ENCODE data around the gene SGSM2.

SGSM2 gene

DNA sequence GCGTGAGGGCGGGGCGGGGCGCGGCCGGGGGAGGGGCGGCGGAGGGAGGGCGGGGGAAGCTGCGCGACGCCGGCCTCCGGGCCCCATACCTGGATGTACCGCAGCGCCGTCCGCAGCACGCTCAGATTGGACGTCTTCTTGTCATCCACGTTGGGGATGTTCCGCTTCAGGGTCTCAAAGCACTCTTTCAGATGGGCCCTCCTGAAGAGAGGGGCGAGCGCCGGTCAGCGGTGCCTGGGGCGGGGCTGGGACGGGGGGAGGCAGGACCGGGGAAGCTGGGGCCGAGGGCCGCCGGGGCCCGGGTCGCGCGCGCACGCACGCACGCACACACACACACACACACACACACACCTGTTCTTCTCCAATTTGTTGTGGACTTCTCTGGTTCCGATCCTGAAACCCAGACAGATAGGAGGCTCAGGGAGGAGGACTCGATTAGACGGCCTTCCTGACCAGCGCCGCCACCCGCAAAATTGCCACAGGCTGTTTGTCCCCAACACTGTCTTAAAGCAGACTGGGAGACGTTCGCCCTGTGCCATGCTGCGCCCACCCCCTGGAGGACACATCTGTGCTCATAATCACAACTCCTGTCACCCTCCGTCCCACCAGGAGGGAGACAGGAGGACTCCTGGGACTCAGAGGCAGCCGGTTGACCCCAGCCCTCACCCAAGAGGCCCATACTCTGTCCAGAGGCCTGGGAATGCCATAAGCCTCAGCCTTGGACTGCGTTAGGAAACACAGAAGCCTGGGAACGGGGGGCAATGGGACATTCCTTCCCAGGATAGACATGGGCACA is 56.9 kb downstream of the SGSM2 start:
- H3K4me1 Mint-ChIP-seq (ENCODE audit: low read depth): peaks cover 74% of the 10 kb centered on the region
- H3K27ac Mint-ChIP-seq: peak overlapping the region; percentile 91
- peak overlapping the region; percentile 78 for H3K4me3 Mint-ChIP-seq
- no peak for DNase-seq
- H3K27me3 Mint-ChIP-seq: no peaks in the 10 kb centered on the region
- peaks cover 27% of the 10 kb centered on the region for H3K36me3 Mint-ChIP-seq (ENCODE audit: low read depth)
- no peaks in the 10 kb centered on the region for H3K9me3 Mint-ChIP-seq

GRCh38 chr17:2394775-2395201 is 57.5 kb downstream of the SGSM2 start:
- H3K4me1 Mint-ChIP-seq (ENCODE audit: low read depth): peaks cover 72% of the 10 kb centered on the region

DNA sequence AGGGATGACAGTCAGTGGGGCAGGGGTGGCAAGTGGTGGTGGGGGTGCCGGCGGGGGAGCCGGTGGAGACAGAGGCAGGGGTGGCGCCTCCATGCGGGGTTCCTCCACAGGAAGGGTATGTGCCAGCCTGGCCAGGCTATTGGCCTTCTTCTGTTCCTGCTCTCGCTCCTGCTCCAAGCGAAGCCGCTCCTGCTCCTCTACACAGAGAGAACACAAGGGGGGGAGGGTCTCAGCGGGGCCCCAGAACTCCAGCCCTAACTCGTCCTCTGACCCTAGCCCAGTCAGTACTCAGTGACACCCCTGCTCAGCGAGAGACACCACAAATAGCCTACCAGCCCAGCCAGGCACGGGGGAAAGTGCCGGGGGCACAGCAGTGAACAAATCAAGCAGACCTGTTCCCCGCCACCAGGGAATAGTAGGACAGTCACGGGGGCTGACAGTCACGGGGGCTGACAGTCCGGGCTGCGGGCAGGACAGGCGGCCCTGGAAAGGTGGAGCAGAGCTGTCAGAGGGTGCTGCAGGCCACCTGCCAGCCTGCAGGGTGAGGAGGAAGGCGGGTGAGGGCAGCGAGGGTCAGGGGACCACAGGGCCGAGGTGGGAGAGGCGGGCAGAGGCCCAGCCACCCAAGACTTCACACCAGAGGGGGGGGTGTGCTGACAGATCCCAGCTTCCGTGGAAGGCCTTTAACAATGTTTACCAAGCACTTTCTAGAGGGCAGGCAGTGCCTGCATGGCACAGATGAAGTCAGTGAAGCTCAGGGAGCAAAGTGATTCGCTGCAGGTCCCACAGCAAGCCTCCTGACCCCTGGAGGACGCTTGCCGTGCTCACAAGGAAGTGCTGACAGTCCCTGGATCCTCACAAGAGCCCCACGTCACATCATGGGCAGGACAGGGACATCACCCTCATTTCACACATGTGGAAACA is 58.2 kb downstream of the SGSM2 start:
- no peak for DNase-seq
- Mint-ChIP-seq H3K4me3 (peak overlapping the region; percentile 95), H3K9me3 (no peaks in the 10 kb centered on the region), H3K36me3 (ENCODE audit: low read depth) (peaks cover 20% of the 10 kb centered on the region), H3K27me3 (no peaks in the 10 kb centered on the region), H3K4me1 (ENCODE audit: low read depth) (peaks cover 65% of the 10 kb centered on the region), H3K27ac (peak overlapping the region; percentile 56)

More at GRCh38 chr17:2394775-2395201, 57.5 kb downstream of the SGSM2 start:
- DNase-seq: no peak
- Mint-ChIP-seq H3K9me3 (no peaks in the 10 kb centered on the region), H3K27me3 (no peaks in the 10 kb centered on the region), H3K27ac (peak overlapping the region; percentile 91), H3K4me3 (peak overlapping the region; percentile 46), H3K36me3 (ENCODE audit: low read depth) (peaks cover 23% of the 10 kb centered on the region)

DNA sequence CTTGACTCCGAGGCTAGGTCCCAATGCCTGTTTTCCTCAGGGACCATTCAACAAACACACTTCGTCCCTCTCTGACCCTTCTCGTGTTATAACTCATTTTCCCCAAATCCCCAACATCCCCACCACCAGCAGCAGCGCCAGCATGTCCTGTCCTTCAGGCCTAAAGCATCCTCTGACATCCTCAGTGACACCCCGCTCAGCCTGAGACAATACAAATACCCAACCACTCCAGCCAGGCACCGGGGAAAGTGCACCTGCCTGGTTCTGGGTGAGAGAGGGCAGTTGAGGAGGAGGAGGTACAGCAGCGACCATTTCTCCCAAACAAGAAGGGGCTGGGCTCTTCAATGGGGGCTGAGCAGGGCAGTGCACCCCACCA is 58.9 kb downstream of the SGSM2 start:
- Mint-ChIP-seq H3K27me3 (no peaks in the 10 kb centered on the region), H3K36me3 (ENCODE audit: low read depth) (peaks cover 18% of the 10 kb centered on the region), H3K4me3 (peak overlapping the region; percentile 95), H3K27ac (peak overlapping the region; percentile 56), H3K4me1 (ENCODE audit: low read depth) (peaks cover 60% of the 10 kb centered on the region), H3K9me3 (no peaks in the 10 kb centered on the region)
- no peak for DNase-seq

GRCh38 chr17:2396568-2397246 is 59.4 kb downstream of the SGSM2 start:
- no peaks in the 10 kb centered on the region for H3K9me3 Mint-ChIP-seq
- H3K36me3 Mint-ChIP-seq (ENCODE audit: low read depth): peaks cover 17% of the 10 kb centered on the region
- H3K27ac Mint-ChIP-seq: peak overlapping the region; percentile 84
- peak; percentile 70 for DNase-seq
- peaks cover 59% of the 10 kb centered on the region for H3K4me1 Mint-ChIP-seq (ENCODE audit: low read depth)
- peak overlapping the region; percentile 95 for H3K4me3 Mint-ChIP-seq
- no peaks in the 10 kb centered on the region for H3K27me3 Mint-ChIP-seq

GRCh38 chr17:2397247-2398171 is 60.2 kb downstream of the SGSM2 start:
- peak overlapping the region; percentile 85 for H3K27ac Mint-ChIP-seq
- DNase-seq: no peak
- no peaks in the 10 kb centered on the region for H3K9me3 Mint-ChIP-seq
- H3K36me3 Mint-ChIP-seq (ENCODE audit: low read depth): peaks cover 9% of the 10 kb centered on the region
- H3K4me1 Mint-ChIP-seq (ENCODE audit: low read depth): peaks cover 57% of the 10 kb centered on the region
- H3K4me3 Mint-ChIP-seq: peak overlapping the region; percentile 95
- H3K27me3 Mint-ChIP-seq: no peaks in the 10 kb centered on the region

DNA sequence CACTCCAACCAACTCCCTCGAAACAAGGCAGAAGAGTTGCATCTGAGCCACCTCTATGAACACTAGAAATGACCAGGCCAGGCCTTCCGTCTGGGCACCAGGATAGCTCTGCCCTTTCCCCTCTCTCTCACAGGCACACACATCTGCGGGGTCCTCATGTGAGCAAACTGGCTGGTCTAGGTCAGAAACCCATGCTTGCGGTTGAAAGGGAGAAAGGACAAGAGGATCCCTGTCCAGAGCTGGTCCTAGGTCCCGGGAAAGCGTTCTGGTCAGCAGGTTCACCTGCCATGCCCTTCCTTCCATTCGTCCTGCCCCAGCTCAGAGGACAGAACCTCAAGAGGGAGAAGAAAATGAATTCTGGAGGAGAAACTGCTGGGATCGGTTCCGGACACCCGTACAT is 60.9 kb downstream of the SGSM2 start:
- Mint-ChIP-seq H3K4me1 (ENCODE audit: low read depth) (peaks cover 64% of the 10 kb centered on the region), H3K36me3 (ENCODE audit: low read depth) (peaks cover 9% of the 10 kb centered on the region), H3K4me3 (peak overlapping the region; percentile 95), H3K27ac (peak overlapping the region; percentile 85), H3K9me3 (no peaks in the 10 kb centered on the region), H3K27me3 (no peaks in the 10 kb centered on the region)
- no peak for DNase-seq

DNA sequence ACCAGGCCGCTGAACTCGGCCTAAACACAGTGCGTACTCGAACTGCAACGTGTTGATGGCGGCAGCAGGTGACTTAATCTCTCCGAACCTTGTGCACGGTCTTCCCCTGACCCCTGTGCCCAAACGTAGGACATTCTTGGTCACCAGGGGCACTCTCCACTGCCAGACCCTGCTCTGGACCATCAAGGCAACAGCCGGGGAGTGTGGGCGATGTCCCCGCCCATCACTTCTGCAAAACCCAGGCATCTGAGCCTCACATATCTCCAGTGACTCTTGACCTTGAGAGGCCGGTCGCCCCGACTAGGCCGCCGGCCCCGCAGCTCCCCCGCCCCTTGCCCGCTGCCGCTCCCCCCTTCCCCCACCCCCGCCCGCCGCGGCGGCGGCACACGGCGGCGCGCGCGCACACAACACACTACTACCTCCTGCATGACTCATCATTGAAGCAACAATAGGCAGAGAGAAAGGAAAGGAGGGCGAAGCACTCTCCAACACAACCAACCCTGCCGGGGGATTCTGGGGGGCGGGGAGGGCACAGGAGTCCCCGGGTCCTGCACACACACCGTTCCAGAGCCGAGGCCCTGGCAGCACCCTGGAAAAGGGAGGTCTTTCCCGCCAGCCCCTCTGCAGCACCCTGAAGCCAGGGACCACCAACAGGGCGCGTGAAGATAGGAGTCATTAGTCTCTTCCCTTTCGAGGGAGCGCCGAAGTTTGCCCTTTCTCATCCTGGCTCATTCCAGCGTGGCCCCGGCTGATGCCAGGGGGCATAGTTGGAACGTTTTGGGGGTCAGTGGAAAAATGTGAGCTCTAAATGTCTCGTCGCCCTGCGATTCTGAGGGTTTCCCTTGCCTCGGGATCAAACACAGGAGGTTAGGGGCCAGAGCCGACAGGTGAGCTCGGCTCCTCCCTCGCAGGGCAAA is 61.6 kb downstream of the SGSM2 start:
- no peaks in the 10 kb centered on the region for H3K9me3 Mint-ChIP-seq
- peaks cover 8% of the 10 kb centered on the region for H3K36me3 Mint-ChIP-seq (ENCODE audit: low read depth)
- no peaks in the 10 kb centered on the region for H3K27me3 Mint-ChIP-seq
- peak overlapping the region; percentile 95 for H3K4me3 Mint-ChIP-seq
- H3K27ac Mint-ChIP-seq: peak overlapping the region; percentile 99
- peak; percentile 75 for DNase-seq
- peaks cover 63% of the 10 kb centered on the region for H3K4me1 Mint-ChIP-seq (ENCODE audit: low read depth)

DNA sequence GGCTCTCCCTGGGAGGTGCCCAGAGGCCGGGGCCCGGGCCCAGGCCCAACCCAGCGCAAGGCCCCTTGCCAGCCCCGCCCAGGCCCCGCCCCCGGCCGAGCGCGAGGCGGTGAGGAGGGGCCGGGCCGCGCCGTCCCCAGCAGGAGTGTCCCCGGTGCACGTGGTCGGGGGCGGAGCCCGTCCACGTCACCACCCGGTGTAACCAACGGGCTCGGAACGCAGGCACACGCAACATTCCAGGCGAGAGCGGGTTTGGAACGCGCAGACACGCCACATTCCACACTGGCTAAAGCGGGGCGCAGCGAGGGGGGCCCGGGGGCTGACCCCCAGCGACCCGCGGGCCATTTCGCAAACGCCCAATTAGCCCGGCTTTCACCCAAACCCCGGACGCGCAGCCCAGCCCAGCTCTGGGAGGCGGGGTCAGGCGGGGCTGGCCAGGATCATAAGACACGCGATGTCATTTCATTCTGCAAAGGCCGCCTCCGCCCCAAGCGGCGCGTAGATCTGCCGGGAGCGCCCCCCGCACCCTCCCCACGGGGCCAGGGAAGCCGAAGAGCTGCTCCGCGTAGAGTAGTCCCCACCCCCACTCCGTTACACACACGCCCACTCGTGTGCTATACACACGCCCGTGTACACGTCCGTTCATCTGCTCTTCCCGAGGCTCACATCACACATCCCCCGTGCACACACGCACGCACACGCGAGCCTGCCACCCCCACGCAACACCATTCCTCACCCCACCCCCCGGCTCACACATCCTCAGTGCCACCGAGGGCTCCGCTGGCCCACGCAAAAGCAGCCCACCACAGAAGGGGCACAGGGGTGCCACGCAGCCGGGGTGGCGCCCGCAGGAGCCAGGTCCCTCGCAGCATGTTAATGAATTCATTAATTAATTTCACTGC is 62.5 kb downstream of the SGSM2 start:
- H3K27ac Mint-ChIP-seq: peak overlapping the region; percentile 99
- no peaks in the 10 kb centered on the region for H3K27me3 Mint-ChIP-seq
- peaks cover 9% of the 10 kb centered on the region for H3K36me3 Mint-ChIP-seq (ENCODE audit: low read depth)
- H3K4me3 Mint-ChIP-seq: peak overlapping the region; percentile 95
- peaks cover 57% of the 10 kb centered on the region for H3K4me1 Mint-ChIP-seq (ENCODE audit: low read depth)
- peak; percentile 95 for DNase-seq
- H3K9me3 Mint-ChIP-seq: no peaks in the 10 kb centered on the region

DNA sequence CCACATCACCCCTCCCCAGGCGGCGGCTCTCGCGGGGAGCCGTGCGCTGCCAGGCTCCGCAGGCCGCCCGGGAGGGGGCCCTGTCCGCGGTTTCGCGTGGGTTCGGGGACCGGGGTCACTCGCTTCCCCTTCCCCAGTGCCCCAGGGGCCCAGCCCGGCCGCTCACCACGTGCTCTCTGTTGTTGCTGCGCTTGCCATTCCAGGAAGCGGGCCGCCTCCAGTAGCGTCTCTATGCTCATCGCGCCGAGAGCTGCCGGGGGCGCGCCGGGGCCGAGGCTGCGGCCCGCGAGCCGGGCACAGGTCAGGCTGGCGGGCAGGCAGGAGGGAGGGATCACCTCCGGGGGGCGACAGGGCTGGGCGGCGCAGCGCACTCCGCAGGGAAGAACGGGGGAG is 63.2 kb downstream of the SGSM2 start:
- peak; percentile 78 for DNase-seq
- H3K36me3 Mint-ChIP-seq (ENCODE audit: low read depth): peaks cover 16% of the 10 kb centered on the region
- no peaks in the 10 kb centered on the region for H3K9me3 Mint-ChIP-seq
- H3K27me3 Mint-ChIP-seq: no peaks in the 10 kb centered on the region
- peak overlapping the region; percentile 95 for H3K4me3 Mint-ChIP-seq
- peak overlapping the region; percentile 99 for H3K27ac Mint-ChIP-seq
- peaks cover 60% of the 10 kb centered on the region for H3K4me1 Mint-ChIP-seq (ENCODE audit: low read depth)

DNA sequence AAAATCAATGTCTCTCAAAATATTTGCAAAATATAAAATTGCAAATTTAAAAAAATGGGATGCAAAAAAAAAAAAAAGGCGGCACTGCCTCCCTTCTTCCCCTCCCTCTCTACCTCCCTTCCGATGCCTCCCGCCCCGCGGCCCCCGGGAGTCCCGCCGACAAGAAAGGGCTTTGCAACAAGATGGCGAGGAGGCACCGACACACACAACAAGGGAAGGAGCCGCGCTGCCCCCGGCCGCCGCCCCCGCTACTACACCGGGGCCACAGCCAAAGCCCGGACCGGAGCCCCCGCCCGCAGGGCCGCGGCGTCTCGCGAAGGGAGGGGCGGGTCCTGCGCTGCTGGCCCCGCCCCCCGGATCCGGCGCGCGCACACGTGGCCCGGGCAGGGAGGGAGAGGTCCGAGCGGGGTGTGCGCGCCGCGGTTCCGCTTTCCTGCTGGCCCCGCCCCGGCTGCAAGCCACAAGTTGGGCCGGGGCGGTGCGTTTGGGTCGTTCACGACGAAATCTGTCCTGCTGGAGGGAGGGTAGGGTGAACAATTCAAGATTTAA is 63.6 kb downstream of the SGSM2 start, which contains the start of gene MNT:
Gene MNT, minus strand, starts transcription at position 184 of the 549 bp plus-strand sequence. CDS start 348 bp downstream, outside the sequence.
- Mint-ChIP-seq H3K9me3 (no peaks in the 10 kb centered on the region), H3K27ac (peak within 1 kb of the TSS; percentile 99), H3K4me1 (ENCODE audit: low read depth) (peaks cover 57% of the 10 kb centered on the region), H3K36me3 (ENCODE audit: low read depth) (peaks cover 20% of the 10 kb centered on the region), H3K27me3 (no peaks in the 10 kb centered on the region), H3K4me3 (peak within 1 kb of the TSS; percentile 95)
- peak; percentile 95 for DNase-seq
